Activated CD8-positive, alpha-beta memory T cell treated with anti-CD3 and anti-CD28 coated beads, Interleukin-2, amount 50 U/mL, for 4 hours (primary cell): ENCODE data around the gene PMAIP1.

ENCODE experiments used
- DNase-seq: peaks from one replicate; pipeline ENCODE4 v3.0.0-alpha.2; 2020

The PMAIP1 gene

GRCh38 chr18:59916746-59917145 is 16.9 kb downstream of the PMAIP1 start:
- no peak for DNase-seq

GRCh38 chr18:59917422-59917821 is 17.6 kb downstream of the PMAIP1 start:
- DNase-seq = no peak

DNA sequence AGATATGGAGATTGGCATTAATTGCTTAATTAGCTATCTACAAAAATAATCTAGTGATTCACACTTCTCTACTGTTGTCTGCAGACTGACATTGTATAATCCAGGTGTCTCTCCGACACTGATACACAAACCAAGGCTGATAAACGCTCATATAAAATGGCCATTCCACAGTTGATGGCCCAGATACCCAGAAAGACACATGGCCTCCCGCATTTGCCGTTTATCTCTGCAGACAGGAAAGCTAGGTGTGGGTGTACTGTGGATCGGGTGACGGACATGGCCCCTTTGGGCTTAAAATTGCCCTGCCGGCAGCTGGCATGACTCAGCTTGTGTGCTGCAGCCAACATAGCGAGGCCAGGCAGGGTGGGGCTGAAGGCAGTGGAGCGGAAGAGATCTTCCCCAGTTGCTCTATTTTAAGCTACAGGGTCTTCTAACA is 18.5 kb downstream of the PMAIP1 start:
- no peak for DNase-seq

GRCh38 chr18:59918997-59919396 is 19.2 kb downstream of the PMAIP1 start:
- no peak for DNase-seq

DNA sequence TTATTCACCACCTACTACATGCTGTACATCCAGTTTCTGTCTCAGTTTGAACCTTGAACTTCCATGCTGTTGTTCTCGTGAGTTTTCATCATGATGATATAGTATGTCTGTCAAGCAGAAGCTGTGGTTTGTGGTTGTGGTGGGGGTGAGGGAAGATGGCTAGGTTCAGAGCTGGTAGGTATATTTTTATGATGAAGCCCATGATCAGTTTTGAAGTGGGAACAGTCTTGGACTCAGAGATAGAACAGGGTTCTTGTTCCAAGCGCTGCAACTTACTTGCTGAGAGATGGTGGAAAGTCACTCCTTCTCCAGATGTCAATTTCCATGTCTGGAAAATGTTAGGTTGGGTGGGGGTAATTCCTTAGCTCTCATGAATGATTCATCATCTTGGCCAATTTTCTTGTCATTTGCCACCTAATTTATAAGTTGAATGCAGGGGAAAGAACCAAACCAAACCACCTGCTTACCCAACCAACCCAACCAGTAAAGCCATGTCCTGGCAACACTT is 21.6 kb downstream of the PMAIP1 start:
- DNase-seq = peak; percentile 32

- no peak for DNase-seq
Measured at GRCh38 chr18:59923539-59924196, 23.9 kb downstream of the PMAIP1 start.

GRCh38 chr18:59926131-59926530 is 26.3 kb downstream of the PMAIP1 start:
- DNase-seq = no peak

DNA sequence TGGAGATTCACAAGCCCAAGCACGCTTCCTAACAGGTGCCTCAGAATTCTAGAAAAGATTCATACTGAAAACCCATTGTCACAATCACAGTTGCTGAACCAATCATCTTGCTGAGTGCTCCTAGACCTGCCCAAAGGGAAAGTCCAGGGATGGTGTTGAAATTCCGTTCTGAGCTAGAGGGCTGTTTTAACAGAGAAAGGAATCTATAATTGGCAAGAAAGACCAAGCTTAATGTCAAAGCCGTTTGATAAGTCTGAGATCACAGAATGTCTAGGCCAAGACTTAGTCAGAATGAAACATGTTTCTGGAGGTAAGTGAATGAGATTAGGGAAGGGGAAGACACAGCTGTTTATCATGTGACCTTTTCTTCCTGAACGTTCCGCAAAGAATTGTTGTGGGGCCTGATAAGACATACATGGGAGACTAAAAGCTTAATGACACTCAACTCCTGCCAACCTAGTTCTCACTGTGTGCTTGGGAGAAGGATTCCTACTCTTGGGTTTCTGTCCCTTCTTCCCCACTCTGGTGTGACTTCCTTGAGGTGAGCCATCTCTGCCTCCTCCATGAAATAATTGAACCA is 27.5 kb downstream of the PMAIP1 start:
- DNase-seq = no peak

DNA sequence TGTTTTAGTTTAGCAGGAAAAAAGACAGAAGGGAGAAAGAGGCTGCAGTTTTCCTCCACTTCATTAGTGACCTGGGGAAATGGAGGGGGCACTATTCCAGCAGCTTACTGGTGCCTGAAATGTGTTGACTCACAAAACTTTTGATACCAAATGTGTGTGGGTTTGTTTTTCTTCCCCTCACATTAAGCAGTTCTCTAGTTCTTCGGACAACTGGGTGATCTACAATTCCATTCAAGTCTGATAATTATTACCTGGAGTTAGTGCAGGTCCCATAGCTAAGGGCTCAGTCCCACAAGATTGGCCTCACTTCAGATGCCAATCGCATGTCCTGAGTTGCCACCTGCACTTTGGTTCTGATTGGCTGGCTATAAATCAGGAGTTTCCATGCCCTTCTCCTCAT is 28.4 kb downstream of the PMAIP1 start:
- DNase-seq = no peak

GRCh38 chr18:59929621-59930295 is 30.0 kb downstream of the PMAIP1 start:
- DNase-seq = no peak

DNA sequence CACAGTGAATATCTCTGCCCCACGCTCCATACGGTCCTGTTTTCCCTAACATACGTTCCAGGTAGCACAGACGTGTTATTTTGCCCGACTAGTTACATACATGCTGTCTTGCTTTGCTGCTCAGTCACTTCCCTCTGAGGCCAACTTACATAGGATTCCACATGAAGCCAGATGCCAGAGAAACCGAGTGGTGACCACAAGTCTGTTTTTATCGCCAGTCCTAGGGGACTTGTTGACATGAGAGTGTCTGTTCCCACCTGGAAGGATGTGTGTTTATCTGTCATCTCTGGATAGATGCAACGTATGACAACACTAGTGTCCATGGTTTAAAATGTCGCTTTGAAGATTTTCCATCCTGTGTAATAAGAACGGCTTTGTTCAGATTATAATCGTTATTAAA is 32.6 kb downstream of the PMAIP1 start:
- DNase-seq = no peak

DNA sequence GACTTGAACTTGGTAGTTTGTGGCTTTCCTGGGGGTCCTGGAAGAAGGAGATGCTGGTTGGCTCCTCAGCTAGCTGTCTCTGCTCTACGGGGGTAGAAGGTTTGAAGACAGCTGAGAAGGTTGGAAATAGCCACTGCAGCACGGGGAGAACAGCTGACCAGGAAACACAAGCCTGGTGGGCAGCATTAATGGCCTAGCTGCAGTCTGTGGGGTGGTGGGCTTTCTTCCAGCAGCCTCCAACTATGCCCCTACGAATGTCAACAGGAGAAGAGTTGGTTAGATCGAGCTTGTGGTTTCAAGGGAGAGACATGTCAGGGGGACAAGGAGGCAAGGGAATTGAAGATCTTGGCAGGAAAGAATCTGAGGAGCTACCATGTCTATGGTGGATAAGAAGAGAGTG is 38.9 kb downstream of the PMAIP1 start:
- DNase-seq = no peak

- DNase-seq = no peak
Measured at GRCh38 chr18:59939127-59939526, 39.3 kb downstream of the PMAIP1 start.

GRCh38 chr18:59940068-59940467 is 40.3 kb downstream of the PMAIP1 start:
- DNase-seq = no peak

GRCh38 chr18:59941331-59941730 is 41.5 kb downstream of the PMAIP1 start:
- no peak for DNase-seq

DNA sequence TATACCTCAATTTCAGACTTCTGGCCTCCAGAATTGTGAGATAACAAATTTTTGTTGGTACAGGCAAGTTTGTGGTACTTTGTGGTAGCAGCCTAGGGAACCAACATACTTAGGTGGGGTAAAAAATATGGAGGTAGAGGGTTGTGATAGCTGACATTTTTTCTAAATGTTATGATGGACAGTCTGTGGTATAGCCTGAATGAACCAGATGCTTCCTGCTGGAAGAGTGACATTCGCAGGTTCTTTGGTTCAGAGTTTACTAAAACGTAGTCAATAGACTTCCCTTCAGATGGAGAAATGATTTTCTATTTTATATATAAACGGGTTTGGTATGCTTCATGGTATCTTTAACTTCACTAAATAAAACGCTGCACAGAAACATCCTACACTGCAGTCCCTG is 42.8 kb downstream of the PMAIP1 start:
- DNase-seq = no peak

GRCh38 chr18:59945544-59945943 is 45.7 kb downstream of the PMAIP1 start:
- no peak for DNase-seq

GRCh38 chr18:59950215-59950944 is 50.6 kb downstream of the PMAIP1 start:
- no peak for DNase-seq

GRCh38 chr18:59951591-59951990 is 51.8 kb downstream of the PMAIP1 start:
- no peak for DNase-seq

DNA sequence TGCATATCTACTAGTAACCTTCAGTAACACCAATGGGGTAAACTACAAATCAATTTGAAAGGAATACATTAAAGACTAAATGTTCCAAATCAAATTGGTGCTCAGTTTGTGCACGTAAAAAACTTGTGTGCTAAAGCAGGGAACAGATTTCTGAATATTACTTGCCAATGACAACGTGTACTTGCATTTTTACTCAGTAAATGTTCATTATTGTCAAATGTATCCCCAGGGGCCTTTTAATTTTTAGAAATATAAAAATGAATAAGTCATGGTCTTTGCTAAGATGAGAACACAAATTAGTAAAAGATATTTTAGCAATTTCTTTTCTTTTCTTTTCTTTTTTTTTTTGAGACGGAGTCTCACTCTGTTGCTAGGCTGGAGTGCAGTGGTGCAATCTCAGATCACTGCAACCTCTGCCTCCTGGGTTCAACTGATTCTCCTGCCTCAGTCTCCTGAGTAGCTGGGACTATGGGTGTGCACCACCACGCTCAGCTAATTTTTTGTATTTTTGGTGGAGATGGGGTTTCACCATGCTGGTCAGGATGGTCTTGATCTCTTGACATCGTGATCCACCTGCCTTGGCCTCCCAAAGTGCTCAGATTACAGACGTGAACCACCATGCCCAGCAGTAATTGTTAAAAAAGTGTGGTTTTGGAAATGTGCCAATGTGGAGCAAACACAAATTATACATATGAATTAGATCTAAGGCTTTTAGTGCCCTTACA is 52.6 kb downstream of the PMAIP1 start:
- no peak for DNase-seq
